CD4-positive, alpha-beta memory T cell (primary cell): Measurements from ENCODE around the gene FMN1. TPM values are rescaled to one million over a fixed set of nuclear protein-coding genes. Genes with fewer than 3 reads are reported as not detected.

Experiments
- CTCF ChIA-PET: fragments of 350-600 bp; sonication (Branson Sonifier 250); formaldehyde crosslinking; loops from one replicate; lab custom pipeline; 2021; ENCODE audit warnings: inconsistent platforms; ENCODE audit not compliant: partially characterized antibody; lab: Charles Lee
- POLR2A ChIA-PET: fragments of 350-600 bp; sonication (Branson Sonifier 250); formaldehyde crosslinking; loops from one replicate; lab custom pipeline; 2021; ENCODE audit not compliant: partially characterized antibody; lab: Charles Lee
- DNase-seq, 5 donors: peaks; one replicate each; pipeline versions ENCODE4 v3.0.0 to v3.0.0-alpha.2; 2020 to 2022; ENCODE audit warnings: mixed read lengths in 1 of 5
- H3K27ac ChIP-seq: one replicate; pipeline ENCODE4 v1.7.0; 2013; ENCODE audit warnings: low read depth, low read length
- H3K27me3 ChIP-seq: 2 replicates; pipeline ENCODE4 v1.7.0; 2013; ENCODE audit warnings: mild to moderate bottlenecking, low read length, moderate library complexity; ENCODE audit not compliant: insufficient read depth
- H3K36me3 ChIP-seq: 2 replicates; pipeline ENCODE4 v1.7.0; 2013; ENCODE audit warnings: mild to moderate bottlenecking, low read length, moderate library complexity; ENCODE audit not compliant: insufficient read depth
- H3K4me1 ChIP-seq: 2 replicates; pipeline ENCODE4 v1.7.0; 2013; ENCODE audit warnings: mild to moderate bottlenecking, low read length, moderate library complexity; ENCODE audit not compliant: insufficient read depth
- H3K4me3 ChIP-seq, 2 donors: one replicate each; pipeline ENCODE4 v1.7.0; 2013; ENCODE audit warnings: low read length in 2 of 2, mild to moderate bottlenecking in 1 of 2
- H3K9me3 ChIP-seq, 2 donors: one replicate each; pipeline ENCODE4 v1.7.0; 2013; ENCODE audit warnings: low read length in 2 of 2, control low read depth in 1 of 2; ENCODE audit not compliant: control insufficient read depth in 1 of 2
- H3K27ac Mint-ChIP-seq, 7 donors: one replicate each; pipeline ENCODE4 v1.8.0; 2020 to 2021; ENCODE audit warnings: mixed read lengths in 7 of 7, mild to moderate bottlenecking in 6 of 7, inconsistent platforms in 3 of 7, moderate library complexity in 3 of 7
- H3K27me3 Mint-ChIP-seq, 2 donors: one replicate each; pipeline ENCODE4 v1.8.0; 2020 to 2021; ENCODE audit warnings: mixed read lengths in 2 of 2
- H3K36me3 Mint-ChIP-seq, 2 donors: one replicate each; pipeline ENCODE4 v1.8.0; 2020 to 2021; ENCODE audit warnings: mixed read lengths in 2 of 2, inconsistent platforms in 1 of 2, mild to moderate bottlenecking in 1 of 2
- H3K4me1 Mint-ChIP-seq, 4 donors: one replicate each; pipeline ENCODE4 v1.8.0; 2020 to 2021; ENCODE audit warnings: mixed read lengths in 4 of 4, mild to moderate bottlenecking in 1 of 4
- H3K4me3 Mint-ChIP-seq, 8 donors: one replicate each; pipeline ENCODE4 v1.8.0; 2020 to 2021; ENCODE audit warnings: mixed read lengths in 8 of 8, mild to moderate bottlenecking in 7 of 8, moderate library complexity in 6 of 8, inconsistent platforms in 3 of 8
- H3K9me3 Mint-ChIP-seq, 8 donors: one replicate each; pipeline ENCODE4 v1.8.0; 2020 to 2021; ENCODE audit warnings: mixed read lengths in 8 of 8, mild to moderate bottlenecking in 5 of 8, inconsistent platforms in 3 of 8, moderate library complexity in 1 of 8
- intact Hi-C: fragments of 100-400 bp; cut with micrococcal nuclease; formaldehyde crosslinking; loops from one replicate; pipeline ENCODE4 v1.15.1; 2023
- polyA plus RNA-seq, 2 donors: library from polyadenylated mRNA; unstranded; fragments of 300-500 nt; fragmentation: Illumina TruSeq; gene quantifications; one replicate each; pipeline ENCODE4 v1.2.3, GENCODE V29; 2021
- total RNA-seq, 2 experiments: library from RNA; stranded (reverse); gene quantifications; one replicate each; pipeline ENCODE4 v1.2.3, GENCODE V29; 2021

FMN1 gene
- total and polyA plus RNA-seq, 4 experiments from 2014 or later: 0.02 to 0.84 (median 0.38) TPM

GRCh38 chr15:33112541-33113105 is 81.9 kb downstream of the FMN1 start:
- CTCF ChIA-PET: no interaction called here
- H3K27me3 ChIP-seq: no peaks in the 10 kb centered on the region
- no peaks in the 10 kb centered on the region for H3K36me3 Mint-ChIP-seq
- H3K9me3 Mint-ChIP-seq: no peaks in the 10 kb centered on the region
- H3K9me3 ChIP-seq: no peaks in the 10 kb centered on the region
- no peak overlapping the region for H3K27ac ChIP-seq
- H3K4me3 ChIP-seq: no peak overlapping the region
- H3K36me3 ChIP-seq: no peaks in the 10 kb centered on the region
- no peak overlapping the region for H3K4me3 Mint-ChIP-seq
- no peak overlapping the region for H3K27ac Mint-ChIP-seq
- intact Hi-C loops: no loop called here
- no peaks in the 10 kb centered on the region for H3K4me1 Mint-ChIP-seq
- no peak for DNase-seq
- POLR2A ChIA-PET: no interaction called here
- H3K4me1 ChIP-seq: no peaks in the 10 kb centered on the region
- H3K27me3 Mint-ChIP-seq: peaks cover 4% of the 10 kb centered on the region in 2 donors

GRCh38 chr15:33111041-33111451 is 83.5 kb downstream of the FMN1 start:
- no peak overlapping the region for H3K27ac Mint-ChIP-seq
- no peaks in the 10 kb centered on the region for H3K36me3 ChIP-seq
- no peak overlapping the region for H3K4me3 ChIP-seq
- intact Hi-C loops: no loop called here
- peaks cover 0 to 3% (median 0%) of the 10 kb centered on the region in 8 donors for H3K9me3 Mint-ChIP-seq
- DNase-seq: no peak
- peaks cover 0 to 11% (median 0%) of the 10 kb centered on the region in 4 donors for H3K4me1 Mint-ChIP-seq
- H3K27me3 ChIP-seq: no peaks in the 10 kb centered on the region
- H3K36me3 Mint-ChIP-seq: no peaks in the 10 kb centered on the region
- H3K27ac ChIP-seq: no peak overlapping the region
- H3K4me1 ChIP-seq: no peaks in the 10 kb centered on the region
- no peak overlapping the region for H3K4me3 Mint-ChIP-seq
- POLR2A ChIA-PET: no interaction called here
- CTCF ChIA-PET: no interaction called here
- H3K9me3 ChIP-seq: no peaks in the 10 kb centered on the region
- H3K27me3 Mint-ChIP-seq: peaks cover 4% of the 10 kb centered on the region in 2 donors

GRCh38 chr15:33109345-33109744 is 85.2 kb downstream of the FMN1 start:
- H3K27ac ChIP-seq: no peak overlapping the region
- peaks cover 4% of the 10 kb centered on the region in 2 donors for H3K27me3 Mint-ChIP-seq
- intact Hi-C loops: no loop called here
- peaks cover 0 to 26% (median under 1%) of the 10 kb centered on the region in 4 donors for H3K4me1 Mint-ChIP-seq
- H3K27ac Mint-ChIP-seq: no peak overlapping the region
- no peak overlapping the region for H3K4me3 Mint-ChIP-seq
- ChIA-PET CTCF (interaction anchor here (1.2 kb wide), 1 partner anchor 19 kb away, joined by 3 read pairs; no protein-coding TSS in a partner anchor), POLR2A (no interaction called here)
- no peaks in the 10 kb centered on the region for H3K36me3 Mint-ChIP-seq
- no peak overlapping the region for H3K4me3 ChIP-seq
- no peaks in the 10 kb centered on the region for H3K36me3 ChIP-seq
- H3K27me3 ChIP-seq: no peaks in the 10 kb centered on the region
- H3K9me3 ChIP-seq: no peaks in the 10 kb centered on the region
- H3K9me3 Mint-ChIP-seq: peaks cover 0 to 5% (median 0%) of the 10 kb centered on the region in 8 donors
- DNase-seq: no peak
- H3K4me1 ChIP-seq: peaks cover 11% of the 10 kb centered on the region

- Histone ChIP-seq H3K36me3 (no peaks in the 10 kb centered on the region), H3K4me3 (no peak overlapping the region), H3K27me3 (no peaks in the 10 kb centered on the region), H3K4me1 (peaks cover 18% of the 10 kb centered on the region), H3K9me3 (no peaks in the 10 kb centered on the region), H3K27ac (no peak overlapping the region)
- Mint-ChIP-seq H3K4me1 (peaks cover 0 to 31% (median 2%) of the 10 kb centered on the region in 4 donors), H3K36me3 (no peaks in the 10 kb centered on the region), H3K27me3 (peaks cover 4% of the 10 kb centered on the region in 2 donors), H3K9me3 (peaks cover 0 to 5% (median 0%) of the 10 kb centered on the region in 8 donors), H3K27ac (no peak overlapping the region), H3K4me3 (no peak overlapping the region)
- DNase-seq: no peak
- ChIA-PET POLR2A (no interaction called here), CTCF (no interaction called here)
- intact Hi-C loops: no loop called here
These were observed 86.0 kb downstream of the FMN1 start for GRCh38 chr15:33108518-33108917.

GRCh38 chr15:33107950-33108349 is 86.6 kb downstream of the FMN1 start:
- intact Hi-C loops: no loop called here

GRCh38 chr15:33104212-33104611 is 90.3 kb downstream of the FMN1 start:
- Mint-ChIP-seq H3K27me3 (peaks cover 4% of the 10 kb centered on the region in 2 donors), H3K4me3 (peak overlapping the region in 7 of 8 donors; percentile 0 to 82 (median 79)), H3K36me3 (no peaks in the 10 kb centered on the region), H3K9me3 (peaks cover 0 to 11% (median 1%) of the 10 kb centered on the region in 8 donors), H3K4me1 (peaks cover 0 to 36% (median 2%) of the 10 kb centered on the region in 4 donors), H3K27ac (peak overlapping the region in 5 of 7 donors; percentile 46 to 97 (median 82))
- H3K36me3 ChIP-seq: no peaks in the 10 kb centered on the region
- H3K27me3 ChIP-seq: no peaks in the 10 kb centered on the region
- POLR2A ChIA-PET: no interaction called here
- CTCF ChIA-PET: interaction anchor here (1.5 to 1.7 kb wide), 2 partner anchors 12 to 597 kb away, joined by 4 to 5 read pairs; no protein-coding TSS in a partner anchor
- peak; percentile 24 to 80 (median 40) for DNase-seq
- peak overlapping the region; percentile 24 for H3K27ac ChIP-seq
- H3K4me3 ChIP-seq: no peak overlapping the region
- intact Hi-C loops: loop anchor here (1.0 kb wide), 1 partner anchor 22 kb away; no protein-coding TSS in a partner anchor
- no peaks in the 10 kb centered on the region for H3K9me3 ChIP-seq
- H3K4me1 ChIP-seq: peaks cover 22% of the 10 kb centered on the region

More at GRCh38 chr15:33107950-33108349, 86.6 kb downstream of the FMN1 start:
- Mint-ChIP-seq H3K36me3 (no peaks in the 10 kb centered on the region), H3K4me3 (no peak overlapping the region), H3K9me3 (peaks cover 0 to 5% (median 0%) of the 10 kb centered on the region in 8 donors), H3K27me3 (peaks cover 2 to 4% of the 10 kb centered on the region in 2 donors), H3K27ac (peak overlapping the region in 1 of 7 donors; percentile 60), H3K4me1 (peaks cover 0 to 35% (median 2%) of the 10 kb centered on the region in 4 donors)
- H3K36me3 ChIP-seq: no peaks in the 10 kb centered on the region
- POLR2A ChIA-PET: no interaction called here
- H3K27ac ChIP-seq: no peak overlapping the region
- no peaks in the 10 kb centered on the region for H3K27me3 ChIP-seq
- H3K9me3 ChIP-seq: no peaks in the 10 kb centered on the region
- peaks cover 22% of the 10 kb centered on the region for H3K4me1 ChIP-seq
- no peak for DNase-seq
- H3K4me3 ChIP-seq: no peak overlapping the region
- CTCF ChIA-PET: no interaction called here

- H3K4me1 ChIP-seq: peaks cover 22% of the 10 kb centered on the region
- no peak overlapping the region for H3K27ac Mint-ChIP-seq
- H3K4me3 ChIP-seq: no peak overlapping the region
- CTCF ChIA-PET: interaction anchor here (1.0 to 1.7 kb wide), 2 partner anchors 15 to 31 kb away, joined by 3 read pairs; no protein-coding TSS in a partner anchor
- peaks cover 0 to 33% (median 2%) of the 10 kb centered on the region in 4 donors for H3K4me1 Mint-ChIP-seq
- no peaks in the 10 kb centered on the region for H3K36me3 ChIP-seq
- intact Hi-C loops: no loop called here
- no peak overlapping the region for H3K4me3 Mint-ChIP-seq
- no peak for DNase-seq
- peaks cover 0 to 9% (median 0%) of the 10 kb centered on the region in 8 donors for H3K9me3 Mint-ChIP-seq
- peaks cover 0 to 2% of the 10 kb centered on the region in 2 donors for H3K27me3 Mint-ChIP-seq
- H3K27me3 ChIP-seq: no peaks in the 10 kb centered on the region
- no peaks in the 10 kb centered on the region for H3K36me3 Mint-ChIP-seq
- H3K9me3 ChIP-seq: no peaks in the 10 kb centered on the region
- H3K27ac ChIP-seq: no peak overlapping the region
- POLR2A ChIA-PET: no interaction called here
These were observed 93.5 kb downstream of the FMN1 start for GRCh38 chr15:33101036-33101435.
